ENCODE results near the gene BPIFA3. TPM values are rescaled to one million over a fixed set of nuclear protein-coding genes. Genes with fewer than 3 reads are reported as not detected.

BPIFA3 gene
- total and polyA plus RNA-seq, 8 donors = not detected

DNA sequence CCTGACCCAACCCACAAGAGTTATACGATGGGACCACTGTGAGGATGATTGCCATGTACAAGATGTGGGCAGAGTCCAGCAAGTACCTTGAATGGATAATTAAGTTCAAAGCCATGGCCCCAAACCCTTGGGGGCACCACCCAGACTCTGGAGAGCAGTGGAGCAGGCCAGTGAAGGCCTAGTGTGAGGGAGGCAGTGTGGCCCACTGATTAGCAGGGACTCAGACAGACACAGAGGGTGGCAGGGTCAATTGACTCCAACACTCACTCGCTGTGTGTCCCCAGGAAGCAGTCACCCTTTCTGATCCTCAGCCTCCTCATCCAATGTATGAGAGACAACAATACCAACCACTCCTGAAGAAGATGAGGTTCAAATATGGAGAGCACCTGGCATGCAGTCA, 16.9 kb downstream of the BPIFA3 start:
- Histone ChIP-seq H3K4me1 (no peaks in the 10 kb centered on the region), H3K27ac (no peak overlapping the region), H3K4me3 (no peak overlapping the region), H3K9me3 (no peaks in the 10 kb centered on the region), H3K27me3 (peaks cover 0 to 70% (median 0%) of the 10 kb centered on the region in 3 donors), H3K36me3 (no peaks in the 10 kb centered on the region)
- no peak for DNase-seq
- TF ChIP-seq CTCF (IDR thresholded peaks at IDR 0.05) (no peak), EP300 (IDR thresholded peaks at IDR 0.05) (no peak), POLR2AphosphoS5 (IDR thresholded peaks at IDR 0.05) (no peak), POLR2A (IDR thresholded peaks at IDR 0.05) (no peak)
- 73 to 94% (median 89%) methylated on average over 2 of the region's 2 CpGs for WGBS, 5 donors
- intact Hi-C loops (cut with DNase I; ENCODE audit: low total_unique reads) = no loop called here

GRCh38 chr20:33235696-33236095, 18.5 kb downstream of the BPIFA3 start, which contains the start of gene BPIFA1:
Gene BPIFA1 (plus strand): TSS chr20:33235996. CDS start chr20:33237712, 1,716 bp downstream.
- TF ChIP-seq POLR2AphosphoS5 (IDR thresholded peaks at IDR 0.05) (no peak), EP300 (IDR thresholded peaks at IDR 0.05) (no peak), POLR2A (IDR thresholded peaks at IDR 0.05) (no peak), CTCF (IDR thresholded peaks at IDR 0.05) (no peak)

GRCh38 chr20:33236351-33236750, 19.2 kb downstream of the BPIFA3 start:
- DNase-seq = no peak

More at GRCh38 chr20:33235696-33236095, 18.5 kb downstream of the BPIFA3 start, which contains the start of gene BPIFA1:
- Histone ChIP-seq H3K4me3 (no peak within 1 kb of the TSS), H3K9me3 (no peaks in the 10 kb centered on the region), H3K4me1 (no peaks in the 10 kb centered on the region), H3K27me3 (peaks cover 0 to 56% (median 0%) of the 10 kb centered on the region in 3 donors), H3K36me3 (no peaks in the 10 kb centered on the region), H3K27ac (no peak within 1 kb of the TSS)
- WGBS, 5 donors = 54 to 61% (median 59%) methylated on average over 5 of the region's 5 CpGs
- no peak for DNase-seq
- intact Hi-C loops (cut with DNase I; ENCODE audit: low total_unique reads) = no loop called here

GRCh38 chr20:33237989-33238388, 20.8 kb downstream of the BPIFA3 start:
- H3K4me3 ChIP-seq = no peak overlapping the region
- H3K9me3 ChIP-seq = no peaks in the 10 kb centered on the region
- DNase-seq = no peak
- peaks cover 0 to 50% (median 0%) of the 10 kb centered on the region in 3 donors for H3K27me3 ChIP-seq
- TF ChIP-seq CTCF (IDR thresholded peaks at IDR 0.05) (no peak), EP300 (IDR thresholded peaks at IDR 0.05) (no peak), POLR2A (IDR thresholded peaks at IDR 0.05) (no peak)
- WGBS, 5 donors = 70 to 82% (median 77%) methylated on average over 2 to 6 of the region's 6 CpGs
- no peaks in the 10 kb centered on the region for H3K36me3 ChIP-seq
- intact Hi-C loops (cut with DNase I; ENCODE audit: low total_unique reads) = no loop called here
- H3K27ac ChIP-seq = no peak overlapping the region
- no peaks in the 10 kb centered on the region for H3K4me1 ChIP-seq

More at GRCh38 chr20:33236351-33236750, 19.2 kb downstream of the BPIFA3 start:
- Histone ChIP-seq H3K9me3 (no peaks in the 10 kb centered on the region), H3K27me3 (peaks cover 0 to 56% (median 0%) of the 10 kb centered on the region in 3 donors), H3K4me3 (no peak overlapping the region), H3K36me3 (no peaks in the 10 kb centered on the region), H3K4me1 (no peaks in the 10 kb centered on the region), H3K27ac (no peak overlapping the region)
- intact Hi-C loops (cut with DNase I; ENCODE audit: low total_unique reads) = no loop called here
- 71 to 88% (median 85%) methylated on average over 1 of the region's 1 CpG for WGBS, 5 donors
- TF ChIP-seq EP300 (IDR thresholded peaks at IDR 0.05) (no peak), POLR2AphosphoS5 (IDR thresholded peaks at IDR 0.05) (no peak), CTCF (IDR thresholded peaks at IDR 0.05) (no peak), POLR2A (IDR thresholded peaks at IDR 0.05) (no peak)

All from stomach (tissue), 9 donors.